ENCODE measurements around the gene CYP21A2.

Gene CYP21A2

DNA sequence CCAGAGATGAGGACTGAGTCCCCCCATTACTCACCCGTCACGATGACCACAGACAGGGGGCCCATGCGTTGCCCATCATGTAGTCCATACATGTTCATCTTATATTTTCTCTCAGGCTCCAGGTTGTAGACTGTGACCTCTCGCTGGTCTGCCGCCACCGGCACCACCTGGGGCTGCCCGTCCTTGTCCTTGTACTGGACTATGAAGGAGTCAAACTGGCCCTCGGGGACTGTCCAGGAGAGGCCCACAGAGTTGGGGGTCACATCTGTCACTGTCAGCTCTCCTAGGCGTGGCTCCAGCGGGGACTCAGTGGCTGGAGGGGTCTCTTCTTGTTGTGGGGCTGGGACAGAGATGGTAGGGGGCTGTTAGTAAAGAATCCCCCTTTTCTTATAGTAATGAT lies 35.4 kb downstream of the CYP21A2 start:
- Histone ChIP-seq H3K9me3 (ENCODE audit: control insufficient read depth, low read length) (no peaks in the 10 kb centered on the region), H3K4me3 (ENCODE audit: low read length) (no peak overlapping the region), H3K36me3 (ENCODE audit: control insufficient read depth, insufficient read depth, low read length, severe bottlenecking) (no peaks in the 10 kb centered on the region), H3K4me1 (ENCODE audit: control insufficient read depth, insufficient read depth, low read length) (peaks cover 31% of the 10 kb centered on the region), H3K27me3 (replicated peaks; ENCODE audit: control insufficient read depth, insufficient read depth, low read length) (no peaks in the 10 kb centered on the region), H3K9ac (ENCODE audit: low read length) (no peak overlapping the region)
- DNase-seq (ENCODE audit: low read depth), result no peak

DNA sequence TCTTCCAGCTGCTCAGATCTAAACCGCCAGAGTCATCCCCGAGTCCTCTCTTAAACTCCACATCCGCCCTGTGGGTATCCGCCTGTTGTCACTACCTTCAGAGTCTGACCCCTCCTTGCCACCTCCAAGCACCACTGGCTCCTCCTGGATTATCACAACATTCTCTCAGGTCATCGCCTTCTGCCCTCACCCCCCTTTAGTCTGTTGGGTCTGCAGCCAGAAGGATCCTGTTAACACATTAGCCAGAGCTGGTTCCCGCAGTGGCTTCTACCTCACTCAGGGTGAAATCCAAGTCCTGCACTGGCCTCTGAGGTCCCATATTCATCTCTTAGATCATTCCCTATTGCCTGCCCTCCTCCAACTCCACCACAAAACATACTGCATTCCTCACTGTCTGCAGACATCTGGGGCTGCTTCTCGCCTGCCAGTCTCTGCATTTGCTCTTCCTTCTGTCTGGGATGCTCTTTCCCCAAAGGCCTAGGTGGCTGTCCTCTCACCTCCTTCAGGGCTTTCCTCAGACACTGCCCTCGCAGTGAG lies 36.8 kb downstream of the CYP21A2 start:
- no peak for DNase-seq (ENCODE audit: low read depth)
- peaks cover 42% of the 10 kb centered on the region for H3K4me1 ChIP-seq (ENCODE audit: control insufficient read depth, insufficient read depth, low read length)
- H3K9ac ChIP-seq (ENCODE audit: low read length), result no peak overlapping the region
- H3K4me3 ChIP-seq (ENCODE audit: low read length), result no peak overlapping the region
- H3K27me3 ChIP-seq (replicated peaks; ENCODE audit: control insufficient read depth, insufficient read depth, low read length), result no peaks in the 10 kb centered on the region
- H3K36me3 ChIP-seq (ENCODE audit: control insufficient read depth, insufficient read depth, low read length, severe bottlenecking), result no peaks in the 10 kb centered on the region
- H3K9me3 ChIP-seq (ENCODE audit: control insufficient read depth, low read length), result no peaks in the 10 kb centered on the region

DNA sequence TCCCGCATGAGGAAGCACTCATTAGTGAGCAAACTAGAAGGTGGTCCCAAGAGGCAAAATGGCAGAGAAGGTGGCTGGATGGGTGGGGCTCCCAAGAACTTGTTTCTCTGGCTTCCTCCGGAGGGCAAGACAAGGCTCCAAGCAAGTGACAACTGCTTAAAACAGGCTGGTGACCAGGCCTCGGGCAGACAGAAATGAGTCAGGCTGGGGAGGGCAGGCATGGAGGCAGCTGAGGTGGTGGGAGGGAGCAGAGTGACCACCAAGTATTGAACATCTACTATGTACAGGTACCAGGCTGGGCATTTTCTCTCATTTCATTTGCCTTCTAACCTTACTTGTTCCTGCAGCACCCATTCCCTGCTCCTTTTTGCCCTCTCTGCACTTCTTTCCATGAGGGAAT lies 37.6 kb downstream of the CYP21A2 start:
- H3K4me1 ChIP-seq (ENCODE audit: control insufficient read depth, insufficient read depth, low read length), result peaks cover 44% of the 10 kb centered on the region
- H3K9ac ChIP-seq (ENCODE audit: low read length), result no peak overlapping the region
- no peak for DNase-seq (ENCODE audit: low read depth)
- H3K36me3 ChIP-seq (ENCODE audit: control insufficient read depth, insufficient read depth, low read length, severe bottlenecking), result no peaks in the 10 kb centered on the region
- H3K9me3 ChIP-seq (ENCODE audit: control insufficient read depth, low read length), result no peaks in the 10 kb centered on the region
- H3K4me3 ChIP-seq (ENCODE audit: low read length), result no peak overlapping the region
- no peaks in the 10 kb centered on the region for H3K27me3 ChIP-seq (replicated peaks; ENCODE audit: control insufficient read depth, insufficient read depth, low read length)

DNA sequence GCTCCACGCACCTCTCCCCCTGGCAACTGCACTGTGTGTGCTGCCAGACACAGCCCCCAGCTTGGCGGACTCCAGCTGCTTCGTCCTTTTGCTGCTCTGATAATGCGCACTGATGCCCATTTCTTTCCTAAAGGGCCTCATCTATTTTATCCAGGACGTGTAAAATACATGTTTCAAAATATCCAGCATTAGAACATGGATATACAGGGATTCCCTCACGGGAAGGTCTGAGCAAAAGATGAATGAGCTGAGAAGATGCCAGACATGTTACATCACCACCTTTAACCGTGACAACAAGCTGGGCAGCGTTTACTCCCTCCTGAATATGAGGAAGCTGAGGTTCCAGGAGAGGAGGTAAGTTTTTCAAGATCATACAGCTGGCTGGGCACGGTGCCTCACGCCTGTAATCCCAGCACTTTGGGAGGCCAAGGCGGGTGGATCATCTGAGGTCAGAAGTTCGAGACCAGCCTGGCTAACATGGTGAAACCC lies 38.1 kb downstream of the CYP21A2 start:
- no peaks in the 10 kb centered on the region for H3K36me3 ChIP-seq (ENCODE audit: control insufficient read depth, insufficient read depth, low read length, severe bottlenecking)
- peak; percentile 68 for DNase-seq (ENCODE audit: low read depth)
- H3K27me3 ChIP-seq (replicated peaks; ENCODE audit: control insufficient read depth, insufficient read depth, low read length), result no peaks in the 10 kb centered on the region
- no peak overlapping the region for H3K9ac ChIP-seq (ENCODE audit: low read length)
- no peak overlapping the region for H3K4me3 ChIP-seq (ENCODE audit: low read length)
- peaks cover 45% of the 10 kb centered on the region for H3K4me1 ChIP-seq (ENCODE audit: control insufficient read depth, insufficient read depth, low read length)
- no peaks in the 10 kb centered on the region for H3K9me3 ChIP-seq (ENCODE audit: control insufficient read depth, low read length)

DNA sequence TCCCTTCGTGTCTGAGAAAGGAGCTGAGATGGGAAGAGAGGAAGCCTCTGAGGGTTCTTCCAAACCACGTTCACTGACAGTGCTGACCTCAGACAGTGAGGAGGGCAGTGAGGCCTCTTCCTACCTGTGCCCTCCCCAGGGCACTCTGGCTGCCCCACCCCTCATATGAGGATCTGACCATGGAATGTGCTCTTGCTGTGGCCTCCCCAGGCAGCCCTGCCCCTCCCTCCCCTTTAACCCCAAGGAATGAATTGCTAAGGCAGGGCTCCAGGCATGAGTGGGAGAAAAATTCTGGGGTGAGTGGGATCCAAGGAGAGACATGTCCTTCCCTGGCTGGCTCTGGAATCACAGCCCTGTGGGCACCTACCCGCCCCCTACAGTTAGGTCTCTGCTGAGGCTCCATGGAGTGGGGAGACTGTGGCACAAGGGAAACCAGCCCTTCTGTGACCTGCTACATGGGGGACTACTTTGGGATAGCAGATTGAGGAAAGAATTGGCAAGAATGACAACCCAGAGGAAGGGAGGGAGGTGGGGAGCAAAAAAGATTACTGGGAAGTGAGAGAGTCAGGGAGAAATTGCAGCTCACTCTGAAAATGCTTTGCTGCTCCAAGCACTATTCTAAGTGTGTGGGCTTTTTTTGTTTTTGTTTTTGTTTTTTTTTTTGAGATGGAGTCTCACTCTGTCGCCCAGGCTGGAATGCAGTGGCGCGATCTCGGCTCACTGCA lies 41.5 kb downstream of the CYP21A2 start:
- Histone ChIP-seq H3K27me3 (replicated peaks; ENCODE audit: control insufficient read depth, insufficient read depth, low read length) (no peaks in the 10 kb centered on the region), H3K9ac (ENCODE audit: low read length) (peak overlapping the region; percentile 64), H3K4me3 (ENCODE audit: low read length) (no peak overlapping the region), H3K36me3 (ENCODE audit: control insufficient read depth, insufficient read depth, low read length, severe bottlenecking) (no peaks in the 10 kb centered on the region), H3K9me3 (ENCODE audit: control insufficient read depth, low read length) (no peaks in the 10 kb centered on the region), H3K4me1 (ENCODE audit: control insufficient read depth, insufficient read depth, low read length) (peaks cover 72% of the 10 kb centered on the region)
- peak; percentile 15 for DNase-seq (ENCODE audit: low read depth)

DNA sequence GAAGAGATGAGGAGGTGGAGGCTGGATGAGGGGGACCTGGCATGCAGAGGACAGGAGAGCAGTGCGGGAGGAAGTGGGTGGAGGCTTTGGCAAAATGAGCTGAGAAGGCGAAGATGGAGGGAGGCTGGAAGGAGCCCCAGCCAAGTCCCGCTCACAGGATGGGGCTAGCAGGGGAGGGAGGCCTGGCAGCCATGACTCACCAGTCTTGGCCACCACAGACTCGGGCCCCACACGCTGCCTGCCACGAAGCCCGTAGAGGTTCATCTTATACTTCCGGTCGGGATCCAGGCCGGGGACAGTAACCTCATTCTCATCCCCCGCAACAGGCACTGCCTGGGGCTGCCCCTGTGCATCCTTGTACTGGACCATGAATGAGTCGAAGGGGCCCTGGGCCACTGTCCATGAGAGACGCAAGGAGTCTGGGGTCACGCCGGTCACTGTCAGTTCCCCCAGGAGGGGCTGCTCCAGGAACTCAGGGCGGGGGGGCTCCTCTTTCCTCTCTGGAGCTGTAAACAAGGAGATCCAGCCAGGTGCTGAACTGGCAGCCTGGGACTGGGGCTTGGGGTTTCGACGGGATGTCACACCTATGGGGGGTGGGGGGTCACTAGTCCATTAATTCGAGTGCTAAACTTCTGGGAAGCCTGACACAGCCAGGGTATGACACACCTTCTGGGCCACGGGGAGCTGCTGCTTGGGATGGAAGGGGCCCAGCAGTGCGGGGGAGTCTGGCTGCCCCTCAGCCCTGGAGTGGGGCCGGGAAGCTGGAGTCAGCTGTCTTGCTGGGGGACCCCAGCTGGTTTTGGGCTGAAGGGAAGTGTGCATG lies 43.2 kb downstream of the CYP21A2 start:
- Histone ChIP-seq H3K36me3 (ENCODE audit: control insufficient read depth, insufficient read depth, low read length, severe bottlenecking) (no peaks in the 10 kb centered on the region), H3K4me1 (ENCODE audit: control insufficient read depth, insufficient read depth, low read length) (peaks cover 62% of the 10 kb centered on the region), H3K9me3 (ENCODE audit: control insufficient read depth, low read length) (no peaks in the 10 kb centered on the region), H3K4me3 (ENCODE audit: low read length) (no peak overlapping the region), H3K27me3 (replicated peaks; ENCODE audit: control insufficient read depth, insufficient read depth, low read length) (no peaks in the 10 kb centered on the region), H3K9ac (ENCODE audit: low read length) (peak overlapping the region; percentile 43)
- peak; percentile 58 for DNase-seq (ENCODE audit: low read depth)

DNA sequence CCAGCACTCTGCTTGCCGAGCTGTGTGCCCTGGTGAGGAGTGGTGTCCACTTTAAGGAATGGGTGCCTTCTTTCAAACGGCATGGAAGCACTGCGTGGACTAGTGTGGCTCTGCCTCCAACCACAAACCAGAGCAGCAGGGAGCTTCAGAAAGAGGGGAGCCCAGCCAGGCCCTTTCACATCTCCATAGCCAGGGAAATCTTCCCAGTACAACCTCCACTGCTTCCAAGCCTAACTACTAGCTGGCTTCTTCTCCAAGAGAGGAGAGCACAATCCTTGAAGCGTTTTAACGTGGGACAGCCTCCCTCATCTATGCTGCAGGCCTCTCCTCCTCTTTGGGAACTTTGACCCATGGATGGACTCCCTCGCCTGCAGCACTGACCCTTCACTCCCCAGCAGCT lies 44.3 kb downstream of the CYP21A2 start:
- H3K9me3 ChIP-seq (ENCODE audit: control insufficient read depth, low read length), result no peaks in the 10 kb centered on the region
- DNase-seq (ENCODE audit: low read depth), result no peak
- no peaks in the 10 kb centered on the region for H3K27me3 ChIP-seq (replicated peaks; ENCODE audit: control insufficient read depth, insufficient read depth, low read length)
- H3K36me3 ChIP-seq (ENCODE audit: control insufficient read depth, insufficient read depth, low read length, severe bottlenecking), result no peaks in the 10 kb centered on the region
- H3K4me1 ChIP-seq (ENCODE audit: control insufficient read depth, insufficient read depth, low read length), result peaks cover 57% of the 10 kb centered on the region
- H3K4me3 ChIP-seq (ENCODE audit: low read length), result peak overlapping the region; percentile 0
- H3K9ac ChIP-seq (ENCODE audit: low read length), result peak overlapping the region; percentile 43

DNA sequence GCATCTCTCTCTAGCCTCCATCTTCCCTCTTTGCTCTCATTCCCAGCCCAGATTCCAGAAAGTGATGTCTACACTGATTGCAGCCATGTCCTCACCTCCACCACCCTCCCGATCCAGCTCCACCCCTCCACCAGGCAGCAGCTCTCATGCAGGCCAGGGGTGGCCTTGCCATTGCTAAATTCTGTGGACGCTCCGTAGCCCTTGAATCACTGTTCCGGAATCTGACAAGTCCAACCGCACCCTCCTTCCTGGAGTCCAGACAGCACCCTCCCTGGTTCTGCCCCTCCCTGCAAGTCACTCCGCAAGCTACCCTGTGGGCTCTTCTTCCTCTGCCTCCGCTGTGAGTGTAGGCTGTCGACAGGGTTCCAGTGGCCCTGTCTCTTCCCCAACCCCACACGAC lies 44.7 kb downstream of the CYP21A2 start:
- no peak for DNase-seq (ENCODE audit: low read depth)
- Histone ChIP-seq H3K9me3 (ENCODE audit: control insufficient read depth, low read length) (no peaks in the 10 kb centered on the region), H3K4me1 (ENCODE audit: control insufficient read depth, insufficient read depth, low read length) (peaks cover 57% of the 10 kb centered on the region), H3K9ac (ENCODE audit: low read length) (peak overlapping the region; percentile 71), H3K27me3 (replicated peaks; ENCODE audit: control insufficient read depth, insufficient read depth, low read length) (no peaks in the 10 kb centered on the region), H3K36me3 (ENCODE audit: control insufficient read depth, insufficient read depth, low read length, severe bottlenecking) (no peaks in the 10 kb centered on the region), H3K4me3 (ENCODE audit: low read length) (peak overlapping the region; percentile 43)

DNA sequence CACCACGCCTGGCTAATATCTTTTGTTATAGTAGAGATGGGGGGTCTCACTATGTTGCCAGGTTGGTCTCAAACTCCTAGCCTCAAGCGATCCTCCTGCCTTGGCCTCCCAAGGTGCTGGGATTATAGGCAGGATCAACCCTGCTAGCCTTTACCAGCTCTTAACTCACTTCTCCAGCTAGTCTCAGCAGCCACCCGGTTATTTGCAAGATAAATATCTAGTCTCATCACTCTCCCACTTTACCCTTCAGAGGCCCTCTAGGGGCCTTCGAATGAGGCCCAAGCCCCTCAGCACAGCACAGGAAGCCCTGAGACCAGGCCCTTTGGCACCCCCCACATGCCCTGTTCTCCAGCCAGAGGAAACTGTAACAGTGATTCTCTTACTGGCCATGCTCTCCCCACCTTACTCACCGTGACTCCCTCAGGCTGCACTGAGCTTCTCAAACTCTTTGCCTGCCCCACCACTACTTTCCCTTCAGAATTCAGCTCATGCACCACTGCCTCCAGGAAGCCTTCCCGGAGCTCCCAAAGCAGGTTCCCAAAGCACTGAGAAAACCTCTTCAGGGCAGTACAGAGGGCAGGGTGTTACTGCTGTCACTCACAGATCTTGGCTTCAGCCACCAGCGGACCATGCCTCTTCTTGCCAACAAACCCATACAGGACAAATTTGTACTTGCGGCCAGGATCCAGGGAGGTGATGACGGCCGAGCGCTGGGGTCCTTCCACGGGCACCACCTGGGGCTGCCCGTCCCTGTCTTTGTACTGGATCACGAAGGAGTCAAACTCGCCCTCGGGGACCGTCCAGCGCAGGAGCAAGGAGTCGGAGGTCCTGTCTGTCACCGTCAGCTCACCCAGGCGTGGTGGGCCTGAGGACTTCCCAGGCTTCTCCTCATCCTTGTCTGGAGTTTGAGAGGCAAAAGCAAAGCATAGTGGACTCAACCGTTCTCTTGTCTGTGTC lies 45.9 kb downstream of the CYP21A2 start:
- Histone ChIP-seq H3K4me3 (ENCODE audit: low read length) (no peak overlapping the region), H3K27me3 (replicated peaks; ENCODE audit: control insufficient read depth, insufficient read depth, low read length) (no peaks in the 10 kb centered on the region), H3K36me3 (ENCODE audit: control insufficient read depth, insufficient read depth, low read length, severe bottlenecking) (no peaks in the 10 kb centered on the region), H3K9me3 (ENCODE audit: control insufficient read depth, low read length) (no peaks in the 10 kb centered on the region), H3K9ac (ENCODE audit: low read length) (peak overlapping the region; percentile 71), H3K4me1 (ENCODE audit: control insufficient read depth, insufficient read depth, low read length) (peaks cover 57% of the 10 kb centered on the region)
- DNase-seq (ENCODE audit: low read depth), result no peak

DNA sequence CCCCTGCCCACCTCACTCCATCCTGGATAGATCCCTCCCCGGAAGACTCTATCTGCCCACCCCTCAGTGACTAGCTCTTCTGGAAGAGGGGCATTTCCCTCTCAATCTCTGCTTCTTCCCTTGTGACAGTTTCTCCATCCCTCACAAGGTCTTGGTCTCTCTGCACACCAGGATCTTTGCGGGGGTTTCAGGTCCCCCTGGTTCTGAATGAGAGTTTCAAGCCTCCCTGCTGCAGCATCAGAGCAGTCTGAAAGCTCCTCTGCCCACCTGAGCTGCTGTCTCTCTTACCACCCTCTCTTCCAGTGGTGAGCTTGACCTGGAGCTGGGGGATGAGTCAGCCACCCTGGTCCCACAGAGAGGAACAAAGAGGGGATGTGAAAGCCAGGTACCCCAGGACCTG lies 46.6 kb downstream of the CYP21A2 start:
- no peaks in the 10 kb centered on the region for H3K36me3 ChIP-seq (ENCODE audit: control insufficient read depth, insufficient read depth, low read length, severe bottlenecking)
- peaks cover 50% of the 10 kb centered on the region for H3K4me1 ChIP-seq (ENCODE audit: control insufficient read depth, insufficient read depth, low read length)
- no peak for DNase-seq (ENCODE audit: low read depth)
- no peak overlapping the region for H3K9ac ChIP-seq (ENCODE audit: low read length)
- no peak overlapping the region for H3K4me3 ChIP-seq (ENCODE audit: low read length)
- no peaks in the 10 kb centered on the region for H3K9me3 ChIP-seq (ENCODE audit: control insufficient read depth, low read length)
- no peaks in the 10 kb centered on the region for H3K27me3 ChIP-seq (replicated peaks; ENCODE audit: control insufficient read depth, insufficient read depth, low read length)
